HepG2 (cell line): ENCODE data around the gene SRRT. TPM values are rescaled to one million over a fixed set of nuclear protein-coding genes. Genes with fewer than 3 reads are reported as not detected.

Source experiments
- ATAC-seq: fragments of 200-7000 bp; cut with Tn5 transposase; 3 replicates; pipeline ENCODE4 v1.9.1; 2020; ENCODE audit warnings: mild to moderate bottlenecking, moderate library complexity
- BruUV-seq: library from RNA; stranded (reverse); fragments of 400-500 nt; replicated peaks from 2 replicates; lab custom pipeline; 2021; lab: Mats Ljungman, UMichigan
- CTCF ChIA-PET: fragments of 300-600 bp; formaldehyde crosslinking; extraction: SDS; loops from one replicate; lab custom pipeline; 2021; ENCODE audit warnings: low total read pairs, inconsistent platforms, low intra/inter-chr PET ratio; lab: Yijun Ruan, JAX
- POLR2A ChIA-PET: fragments of 350-600 bp; sonication (Branson Sonifier 250); formaldehyde crosslinking; loops from one replicate; lab custom pipeline; 2020; ENCODE audit warnings: antibody characterized with exemption, inconsistent platforms; lab: Yijun Ruan, JAX
- DNase-seq: peaks from one replicate; pipeline ENCODE4 v3.0.0-alpha.2; 2015; ENCODE audit warnings: low spot score
- FAIRE-seq: peaks from 3 replicates; lab custom pipeline; 2011; peaks lifted over from hg19 to GRCh38; lab: Jason Lieb, UNC
- H2AFZ ChIP-seq: one replicate; pipeline ENCODE4 v1.6.1; 2011; ENCODE audit warnings: low read length, inconsistent platforms
- H3K27ac ChIP-seq: fragments of 300-600 bp; 3 replicates; pipeline ENCODE4 v1.8.0; 2011; ENCODE audit warnings: mixed run types, mild to moderate bottlenecking, mixed read lengths, low read length, inconsistent platforms; ENCODE audit not compliant: insufficient read depth; ENCODE audit errors: extremely low read length
- H3K27me3 ChIP-seq, 2 experiments: fragments of 200-600 bp in 1 of 2; 2 replicates in 1 of 2; 3 replicates in 1 of 2; pipeline versions ENCODE4 v1.6.0 to v1.8.0; 2011; ENCODE audit warnings: low read length in 2 of 2, mild to moderate bottlenecking in 2 of 2, moderate library complexity in 2 of 2, inconsistent platforms in 1 of 2; ENCODE audit not compliant: insufficient read depth in 2 of 2, control insufficient read depth in 1 of 2
- H3K36me3 ChIP-seq, 2 experiments: fragments of 200-600 bp in 1 of 2; replicated peaks in 1 of 2; 2 replicates in 1 of 2; 3 replicates in 1 of 2; pipeline versions ENCODE4 v1.5.1 to v1.8.0; 2011; ENCODE audit warnings: low read length in 2 of 2, inconsistent platforms in 1 of 2; ENCODE audit not compliant: insufficient read depth in 2 of 2, control insufficient read depth in 1 of 2
- H3K4me1 ChIP-seq: 2 replicates; pipeline ENCODE4 v1.5.1; 2012; ENCODE audit warnings: low read length, inconsistent platforms; ENCODE audit not compliant: insufficient read depth
- H3K4me2 ChIP-seq: 2 replicates; pipeline ENCODE4 v1.6.0; 2011; ENCODE audit warnings: low read depth, low read length, inconsistent platforms
- H3K4me3 ChIP-seq, 3 experiments: fragments of 200-600 bp in 1 of 3; sonication (generic), shearing (Covaris generic) in 1 of 3; replicated peaks in 1 of 3; 2 replicates each; pipeline ENCODE4 v1.5.1; 2011 to 2016; ENCODE audit warnings: low read length in 3 of 3, inconsistent platforms in 2 of 3, low read depth in 2 of 3, mild to moderate bottlenecking in 2 of 3, control low read depth in 1 of 3, mixed read lengths in 1 of 3; ENCODE audit not compliant: insufficient read depth in 1 of 3
- H3K79me2 ChIP-seq: one replicate; pipeline ENCODE4 v1.6.1; 2011; ENCODE audit warnings: low read length, inconsistent platforms; ENCODE audit not compliant: insufficient read depth
- H3K9ac ChIP-seq: 2 replicates; pipeline ENCODE4 v1.6.0; 2011; ENCODE audit warnings: mild to moderate bottlenecking, low read depth, low read length, inconsistent platforms; ENCODE audit not compliant: insufficient read depth
- H3K9me3 ChIP-seq: 2 replicates; pipeline ENCODE4 v1.5.1; 2012; ENCODE audit warnings: mild to moderate bottlenecking, low read length
- H4K20me1 ChIP-seq: 2 replicates; pipeline ENCODE4 v1.6.0; 2011; ENCODE audit warnings: inconsistent platforms, mild to moderate bottlenecking, low read length, moderate library complexity; ENCODE audit not compliant: insufficient read depth
- DNMT3B ChIP-seq: conservative IDR thresholded peaks from 2 replicates; pipeline ENCODE4 v1.6.1; 2016; ENCODE audit warnings: missing biosample characterization, control low read depth
- HMG20B ChIP-seq: conservative IDR thresholded peaks from 2 replicates; pipeline ENCODE4 v1.6.1; 2016; ENCODE audit warnings: missing genetic modification reagents, missing compliant biosample characterization
- HNRNPLL ChIP-seq: fragments of 200-400 bp; formaldehyde crosslinking; IDR thresholded peaks from 2 replicates; pipeline ENCODE4 v1.6.1; 2017; ENCODE audit warnings: mild to moderate bottlenecking, low read depth, low read length; ENCODE audit not compliant: poor library complexity, severe bottlenecking
- HNRNPUL1 ChIP-seq: fragments of 200-400 bp; formaldehyde crosslinking; IDR thresholded peaks from 2 replicates; pipeline ENCODE4 v1.6.1; 2017; ENCODE audit warnings: low read depth, mild to moderate bottlenecking, low read length, moderate library complexity
- KAT8 ChIP-seq: IDR thresholded peaks from 2 replicates; pipeline ENCODE4 v1.6.1; 2016; ENCODE audit warnings: missing genetic modification reagents, missing compliant biosample characterization
- LCORL ChIP-seq, 2 experiments: fragments of 450-650 bp in 1 of 2; sonication (generic) in 1 of 2; formaldehyde crosslinking in 1 of 2; IDR thresholded peaks; 2 replicates each; pipeline versions ENCODE4 v1.5.0 to v1.6.1; 2017 to 2020; ENCODE audit warnings: antibody characterized with exemption in 1 of 2, missing genetic modification reagents in 1 of 2
- SPEN ChIP-seq: sonication (generic); formaldehyde crosslinking; IDR thresholded peaks from 2 replicates; pipeline ENCODE4 v1.5.1; 2020; ENCODE audit warnings: low read depth, mild to moderate bottlenecking, missing genetic modification reagents
- SRY ChIP-seq: sonication (generic); formaldehyde crosslinking; IDR thresholded peaks from 2 replicates; pipeline ENCODE4 v1.8.0; 2022; ENCODE audit warnings: mild to moderate bottlenecking, missing genetic modification reagents
- THYN1 ChIP-seq: sonication (generic); formaldehyde crosslinking; IDR thresholded peaks from 2 replicates; pipeline ENCODE4 v1.8.1; 2023; ENCODE audit warnings: low read depth, mild to moderate bottlenecking, moderate library complexity, missing genetic modification reagents, borderline replicate concordance
- ZFP36 ChIP-seq: fragments of 150-350 bp; IDR thresholded peaks from 2 replicates; pipeline ENCODE4 v1.6.1; 2018; ENCODE audit warnings: borderline replicate concordance, low read length, low read depth; ENCODE audit not compliant: partially characterized antibody
- ZNF34 ChIP-seq: sonication (generic); formaldehyde crosslinking; IDR thresholded peaks from 2 replicates; pipeline ENCODE4 v1.4.0; 2020; ENCODE audit warnings: mild to moderate bottlenecking, missing genetic modification reagents, borderline replicate concordance
- ZNF761 ChIP-seq: sonication (generic); formaldehyde crosslinking; conservative IDR thresholded peaks from 2 replicates; pipeline ENCODE4 v1.4.0; 2020; ENCODE audit warnings: mild to moderate bottlenecking, missing genetic modification reagents
- ZNF768 ChIP-seq: sonication (generic); formaldehyde crosslinking; IDR thresholded peaks from 2 replicates; pipeline ENCODE4 v1.4.0; 2020; ENCODE audit warnings: missing genetic modification reagents
- ZNF782 ChIP-seq: sonication (generic); formaldehyde crosslinking; IDR thresholded peaks from 2 replicates; pipeline ENCODE4 v1.4.0; 2020; ENCODE audit warnings: missing genetic modification reagents, mild to moderate bottlenecking, borderline replicate concordance
- ZNF883 ChIP-seq: sonication (generic); formaldehyde crosslinking; IDR thresholded peaks from 2 replicates; pipeline ENCODE4 v1.5.1; 2020; ENCODE audit warnings: mild to moderate bottlenecking, missing genetic modification reagents; ENCODE audit errors: not compliant biosample characterization
- WGBS: methylation state at CpG from one replicate; pipeline ENCODE4 v1.1.6; 2017; ENCODE audit warnings: low lambda C conversion rate; 5-methylcytosine and 5-hydroxymethylcytosine counted together
- in situ Hi-C: cut with HindIII; loops from 2 replicates; pipeline ENCODE4 v1.10.0; 2017; ENCODE audit warnings: low pct_unique_long_range_greater_than_20kb; ENCODE audit not compliant: extremely low pct_ligation_motif_present
- intact Hi-C: fragments of 100-400 bp; cut with micrococcal nuclease; formaldehyde crosslinking; loops from one replicate; pipeline ENCODE4 v1.10.0; 2022; ENCODE audit not compliant: unreplicated experiment
- polyA plus RNA-seq, 8 experiments: library from polyadenylated mRNA; depleted of rRNA in 3 of 8; stranded (reverse) in 7 of 8; unstranded in 1 of 8; fragments of >200 nt; fragmentation: Illumina TruSeq in 4 of 8; extraction: Trizol in 4 of 8; gene quantifications; 2 replicates each; pipeline versions ENCODE4 v1.2.1 to v1.2.3, GENCODE V29; 2011 to 2016; ENCODE audit warnings: low read depth in 4 of 8, missing spikeins in 1 of 8, mixed read lengths in 1 of 8; ENCODE audit not compliant: insufficient read depth in 1 of 8
- total RNA-seq, 5 experiments: library from RNA; depleted of rRNA; stranded (reverse); fragments of >200 nt; fragmentation: Illumina TruSeq; extraction: Trizol; gene quantifications; 2 replicates each; pipeline ENCODE4 v1.2.3, GENCODE V29; 2016; ENCODE audit warnings: low read depth in 1 of 5
- TF ChIP-seq, protein P1 (sequence below), 2 experiments: fragments of 450-650 bp in 1 of 2; sonication (generic) in 1 of 2; formaldehyde crosslinking; IDR thresholded peaks; 2 replicates each; pipeline versions ENCODE4 v1.5.0 to v1.8.0; 2020 to 2022; ENCODE audit warnings: mild to moderate bottlenecking in 1 of 2, missing genetic modification reagents in 1 of 2
- TF ChIP-seq, protein P2 (sequence below), 2 experiments: sonication (generic) in 1 of 2; formaldehyde crosslinking in 1 of 2; IDR thresholded peaks; 2 replicates each; pipeline versions ENCODE4 v1.4.0 to v1.6.1; 2016 to 2020; ENCODE audit warnings: borderline replicate concordance in 1 of 2, low read depth in 1 of 2, mild to moderate bottlenecking in 1 of 2, missing genetic modification reagents in 1 of 2

The SRRT gene
- total and polyA plus RNA-seq, 2 of the 13 experiments (the other 11 are each of a cell fraction or from before 2014, with no cell fraction given), result 26.2 to 106 TPM

- Histone ChIP-seq H4K20me1 (no peaks in the 10 kb centered on the region), H3K4me1 (peaks cover 31% of the 10 kb centered on the region), H3K9me3 (no peaks in the 10 kb centered on the region), H3K27ac (no peak overlapping the region), H3K36me3 (no peaks in the 10 kb centered on the region), H3K79me2 (no peaks in the 10 kb centered on the region), H3K9ac (peak overlapping the region; percentile 28; the same call in 1 of the 2 replicates), H3K4me2 (peak overlapping the region; percentile 73), H2AFZ (no peak overlapping the region), H3K27me3 (peaks cover 11 to 32% of the 10 kb centered on the region in 2 experiments), H3K4me3 (peak overlapping the region in 2 of 3 experiments; percentile 42 to 67; a peak in 4 of 6 replicates)
- CTCF ChIA-PET, result interaction anchor here (3.2 kb wide), 1 partner anchor 163 kb away, joined by 28 read pairs; no protein-coding TSS in a partner anchor
- peak; percentile 52 for ATAC-seq
- intact Hi-C loops (loop anchor here (1.0 to 5.0 kb wide), 2 partner anchors 163 to 181 kb away; no protein-coding TSS in a partner anchor), in situ Hi-C loops (loop anchor here (5.0 to 25.0 kb wide), 2 partner anchors 161 to 391 kb away; no protein-coding TSS in a partner anchor)
- DNase-seq, result no peak
- FAIRE-seq, result no peak
- no TSS peak for BruUV-seq
- POLR2A ChIA-PET, result interaction anchor here (0.6 kb wide), 1 partner anchor 21 kb away, joined by 3 read pairs; the partner anchor contains the start of gene SRRT
- WGBS, result 12% methylated on average over 23 of the region's 54 CpGs
- TF ChIP-seq, protein P1, sequence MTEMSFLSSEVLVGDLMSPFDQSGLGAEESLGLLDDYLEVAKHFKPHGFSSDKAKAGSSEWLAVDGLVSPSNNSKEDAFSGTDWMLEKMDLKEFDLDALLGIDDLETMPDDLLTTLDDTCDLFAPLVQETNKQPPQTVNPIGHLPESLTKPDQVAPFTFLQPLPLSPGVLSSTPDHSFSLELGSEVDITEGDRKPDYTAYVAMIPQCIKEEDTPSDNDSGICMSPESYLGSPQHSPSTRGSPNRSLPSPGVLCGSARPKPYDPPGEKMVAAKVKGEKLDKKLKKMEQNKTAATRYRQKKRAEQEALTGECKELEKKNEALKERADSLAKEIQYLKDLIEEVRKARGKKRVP (CRISPR knock-in tag; IDR thresholded peaks at IDR 0.05), result 0 out of 4 replicates have a peak, but pooled peaks of 1 of the 2 experiments have one; percentile 12
- TF ChIP-seq ZNF883 (no peak), THYN1 (CRISPR knock-in tag) (no peak), HNRNPUL1 (no peak), HNRNPLL (peak; percentile 15), SPEN (CRISPR knock-in tag) (no peak), SRY (CRISPR knock-in tag) (no peak), ZNF761 (CRISPR knock-in tag) (no peak; the same call in 1 of the 2 replicates), HMG20B (CRISPR knock-in tag) (no peak), ZNF782 (CRISPR knock-in tag) (no peak), ZFP36 (no peak), DNMT3B (CRISPR knock-in tag) (no peak), KAT8 (CRISPR knock-in tag) (no peak), ZNF34 (CRISPR knock-in tag) (0 out of 2 replicates have a peak, but pooled peaks have one; percentile 20), LCORL (IDR thresholded peaks at IDR 0.05) (no peak), LCORL (CRISPR knock-in tag; IDR thresholded peaks at IDR 0.05) (no peak), ZNF768 (CRISPR knock-in tag) (no peak)
- TF ChIP-seq, protein P2, sequence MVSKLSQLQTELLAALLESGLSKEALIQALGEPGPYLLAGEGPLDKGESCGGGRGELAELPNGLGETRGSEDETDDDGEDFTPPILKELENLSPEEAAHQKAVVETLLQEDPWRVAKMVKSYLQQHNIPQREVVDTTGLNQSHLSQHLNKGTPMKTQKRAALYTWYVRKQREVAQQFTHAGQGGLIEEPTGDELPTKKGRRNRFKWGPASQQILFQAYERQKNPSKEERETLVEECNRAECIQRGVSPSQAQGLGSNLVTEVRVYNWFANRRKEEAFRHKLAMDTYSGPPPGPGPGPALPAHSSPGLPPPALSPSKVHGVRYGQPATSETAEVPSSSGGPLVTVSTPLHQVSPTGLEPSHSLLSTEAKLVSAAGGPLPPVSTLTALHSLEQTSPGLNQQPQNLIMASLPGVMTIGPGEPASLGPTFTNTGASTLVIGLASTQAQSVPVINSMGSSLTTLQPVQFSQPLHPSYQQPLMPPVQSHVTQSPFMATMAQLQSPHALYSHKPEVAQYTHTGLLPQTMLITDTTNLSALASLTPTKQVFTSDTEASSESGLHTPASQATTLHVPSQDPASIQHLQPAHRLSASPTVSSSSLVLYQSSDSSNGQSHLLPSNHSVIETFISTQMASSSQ (IDR thresholded peaks at IDR 0.05; ENCODE audit: low read depth), result no peak
- TF ChIP-seq, protein P2 (CRISPR knock-in tag; IDR thresholded peaks at IDR 0.05; ENCODE audit: borderline replicate concordance), result no peak
Measured at GRCh38 chr7:100895956-100896731, 21.2 kb downstream of the SRRT start.
